NCI-H2081 treated with DMSO at 0.1 percent for 48 hours (cell line): Measurements from ENCODE around the gene CYLC2.

Experiments
- DNase-seq: peaks from one replicate; lab custom pipeline; 2025; lab: John Stamatoyannopoulos, UW

The CYLC2 gene, protein sequence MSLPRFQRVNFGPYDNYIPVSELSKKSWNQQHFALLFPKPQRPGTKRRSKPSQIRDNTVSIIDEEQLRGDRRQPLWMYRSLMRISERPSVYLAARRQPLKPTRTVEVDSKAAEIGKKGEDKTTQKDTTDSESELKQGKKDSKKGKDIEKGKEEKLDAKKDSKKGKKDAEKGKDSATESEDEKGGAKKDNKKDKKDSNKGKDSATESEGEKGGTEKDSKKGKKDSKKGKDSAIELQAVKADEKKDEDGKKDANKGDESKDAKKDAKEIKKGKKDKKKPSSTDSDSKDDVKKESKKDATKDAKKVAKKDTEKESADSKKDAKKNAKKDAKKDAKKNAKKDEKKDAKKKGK

DNA sequence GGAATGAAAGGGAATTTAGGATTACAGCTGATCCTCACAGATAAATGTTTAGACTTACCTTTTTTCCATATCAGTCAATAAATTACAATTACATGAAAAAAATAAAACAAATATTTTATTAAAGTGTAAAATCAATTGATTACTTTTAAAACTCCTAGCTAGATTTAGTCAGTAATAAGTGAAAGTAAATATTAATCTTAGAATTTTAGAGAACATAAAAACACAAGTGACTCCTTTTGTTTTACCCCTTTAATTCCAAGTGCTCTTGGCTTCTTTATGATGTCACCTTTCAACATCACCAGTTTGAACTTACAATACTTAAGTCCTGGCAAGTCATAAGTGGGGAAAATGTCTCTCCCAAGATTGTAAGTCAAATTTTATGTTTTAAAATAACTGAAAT lies at the start of gene CYLC2:
Gene CYLC2, plus strand, starts transcription at position 301 of the 400 bp plus-strand sequence. Its CDS starts 48 bp downstream, at position 349.
- no peak for DNase-seq

DNA sequence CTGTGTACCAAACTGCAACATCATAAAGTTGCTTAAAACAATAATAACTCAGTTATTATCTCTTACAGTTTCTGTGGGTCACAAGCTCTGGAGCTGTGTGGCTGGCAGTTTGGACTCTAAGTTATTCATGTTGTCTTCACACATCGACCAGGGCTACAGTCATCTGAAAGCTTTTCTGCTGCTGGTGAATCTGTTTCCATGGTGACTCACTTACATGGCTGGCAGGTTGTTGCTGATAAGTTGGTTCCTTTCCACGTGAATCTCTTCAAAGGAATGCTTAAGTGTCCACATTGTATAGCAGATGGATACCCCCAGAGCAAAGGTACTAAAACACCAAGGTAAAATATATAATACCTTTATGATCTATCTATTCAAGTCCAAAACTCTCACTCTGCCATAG lies 44.8 kb upstream of the CYLC2 start:
- no peak for DNase-seq

DNA sequence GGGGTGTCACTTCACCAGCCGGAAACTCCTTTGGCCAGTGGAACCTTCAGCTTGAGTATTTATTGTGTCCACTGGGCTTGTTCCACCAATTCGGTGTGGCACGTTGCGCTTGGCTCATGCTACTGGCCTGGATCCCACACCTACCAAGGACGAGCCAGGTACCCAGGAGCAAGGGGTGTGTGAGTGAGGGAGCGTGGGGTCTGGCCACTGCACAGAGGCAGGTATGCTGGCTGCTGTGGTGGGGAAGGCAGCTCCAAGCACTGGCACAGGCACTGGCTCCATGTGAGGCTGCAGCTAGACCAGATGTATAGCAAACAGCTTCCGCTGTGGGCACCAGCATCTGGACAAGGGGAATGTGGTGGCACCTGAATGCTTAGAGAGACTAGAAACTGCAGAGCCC lies 28.1 kb upstream of the CYLC2 start:
- DNase-seq = no peak

DNA sequence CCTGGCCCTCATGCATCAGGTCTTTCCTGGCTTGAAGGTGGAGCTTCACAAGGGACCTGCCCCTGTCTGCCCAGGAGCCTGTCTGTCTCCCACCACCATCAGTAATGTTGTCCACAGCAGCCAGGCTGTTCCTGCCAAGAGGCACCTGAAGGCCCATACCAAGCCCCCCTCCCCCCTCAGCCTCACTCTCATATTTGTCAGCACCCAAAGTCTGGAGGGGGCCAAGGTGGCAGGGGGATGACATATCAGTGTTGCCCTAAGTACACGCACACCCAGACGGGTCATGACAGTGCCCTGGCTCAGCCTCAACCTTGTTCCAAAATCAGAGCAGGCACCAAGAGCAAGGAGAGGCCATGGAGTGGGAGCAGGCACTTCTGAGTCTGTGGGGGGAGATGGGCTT lies 27.2 kb upstream of the CYLC2 start:
- DNase-seq = no peak

DNA sequence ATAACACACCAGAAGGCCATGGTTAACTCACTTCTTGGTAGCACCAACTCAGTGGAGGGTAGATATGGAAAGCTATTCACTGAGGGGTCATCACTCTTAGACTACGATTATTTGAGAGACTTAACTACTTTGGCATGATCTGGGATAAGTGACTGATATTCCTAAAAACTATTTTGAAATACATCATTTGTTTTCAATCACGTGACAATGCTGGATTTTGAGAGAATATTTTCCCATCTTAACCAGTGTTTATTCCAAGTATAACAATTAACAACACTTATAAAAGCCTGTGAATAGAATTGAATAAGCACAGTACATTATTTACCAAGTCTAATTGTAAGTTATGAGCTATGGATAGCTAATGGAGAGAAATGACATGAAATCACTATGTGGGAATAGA lies 22.4 kb upstream of the CYLC2 start:
- no peak for DNase-seq

DNA sequence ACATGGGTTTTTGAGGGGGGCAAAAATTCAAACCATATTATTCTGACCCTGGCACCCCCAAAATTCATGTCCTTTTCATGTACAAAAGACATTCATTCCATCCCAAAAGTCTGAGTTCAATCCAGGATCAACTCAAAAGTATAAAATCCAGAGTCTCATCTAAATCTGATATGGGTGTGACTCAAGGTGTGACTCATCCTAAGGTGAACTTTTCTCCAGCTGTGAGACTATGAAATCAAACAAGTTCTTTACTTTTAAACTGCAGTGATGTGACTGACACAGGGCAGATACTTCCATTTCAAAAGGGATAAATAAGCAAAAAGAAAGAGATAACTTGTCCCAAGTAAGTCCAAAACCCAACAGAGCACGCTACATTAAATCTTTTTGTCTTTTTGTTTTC lies 20.6 kb upstream of the CYLC2 start:
- no peak for DNase-seq

DNA sequence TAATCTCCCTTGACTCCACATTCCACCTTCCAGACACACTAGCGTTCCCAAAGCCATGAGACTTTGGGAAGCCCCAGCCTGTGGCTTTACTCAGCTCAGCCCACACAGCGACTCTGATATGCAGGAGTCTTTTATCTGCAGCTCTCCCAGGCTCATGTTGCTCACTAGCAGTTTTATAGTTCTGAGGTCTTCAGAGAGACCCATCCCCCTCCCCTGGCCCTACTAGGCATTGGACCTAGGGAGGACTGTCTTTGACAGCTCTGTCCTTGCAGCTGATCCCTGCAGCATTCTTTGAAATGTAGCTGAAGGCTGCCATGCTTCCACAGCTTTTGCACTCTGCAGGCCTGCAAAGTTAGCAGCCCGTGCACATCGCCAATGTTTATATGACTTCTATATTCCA lies 19.9 kb upstream of the CYLC2 start:
- no peak for DNase-seq

DNA sequence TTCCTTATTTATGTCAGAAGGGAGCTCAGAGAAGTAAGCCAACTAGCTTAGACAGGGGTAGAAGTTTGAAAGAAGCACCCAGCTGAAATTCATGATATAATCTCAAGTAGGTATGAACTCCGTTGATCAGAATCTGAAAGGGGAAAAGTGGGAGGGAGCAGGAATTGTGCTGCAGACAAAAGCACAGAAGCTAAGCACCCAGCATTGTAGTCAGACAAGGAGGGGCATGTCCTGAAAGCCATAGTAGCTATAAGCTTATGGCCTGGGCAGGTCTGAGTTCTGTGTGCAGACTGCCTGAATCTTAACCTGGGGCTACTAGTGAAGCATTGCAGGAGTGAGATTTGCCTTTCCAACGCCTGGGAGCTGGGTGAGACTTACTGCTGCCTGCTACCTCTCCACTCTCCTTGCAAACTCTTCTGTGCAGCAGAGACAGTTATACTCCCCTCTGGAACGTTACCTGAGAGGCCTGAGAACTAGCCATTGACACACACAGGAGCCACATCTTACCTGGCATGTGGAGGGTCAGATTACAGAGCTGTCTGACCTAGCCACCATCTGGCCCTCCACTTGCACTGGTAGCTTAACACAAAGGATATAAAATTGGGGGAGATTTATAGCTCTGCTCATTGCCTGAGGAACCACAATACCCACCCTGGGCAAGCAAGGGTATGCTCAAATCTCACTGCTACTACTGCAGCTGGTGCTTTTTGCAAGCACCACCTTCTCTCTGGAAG lies 9.8 kb upstream of the CYLC2 start:
- DNase-seq = no peak

DNA sequence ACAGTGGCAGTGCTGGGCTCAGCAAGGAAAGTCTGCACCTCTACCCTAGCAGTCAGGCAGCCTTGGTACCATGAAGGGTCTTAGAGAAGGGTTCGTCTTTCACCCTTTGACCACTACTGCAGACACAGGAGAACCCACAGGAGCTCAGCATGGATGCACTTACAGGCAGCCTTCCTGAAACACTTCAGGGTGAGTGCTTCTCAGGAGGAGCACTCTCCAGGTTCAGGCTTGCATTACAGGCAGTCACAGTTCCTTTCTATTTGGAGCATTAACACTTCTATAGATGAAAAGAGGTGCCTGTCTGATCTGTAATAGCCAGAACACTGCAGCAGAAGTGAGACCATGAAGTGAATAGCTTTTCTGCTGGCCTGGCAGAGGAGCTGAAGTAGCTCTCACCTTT lies 8.7 kb upstream of the CYLC2 start:
- DNase-seq = no peak

DNA sequence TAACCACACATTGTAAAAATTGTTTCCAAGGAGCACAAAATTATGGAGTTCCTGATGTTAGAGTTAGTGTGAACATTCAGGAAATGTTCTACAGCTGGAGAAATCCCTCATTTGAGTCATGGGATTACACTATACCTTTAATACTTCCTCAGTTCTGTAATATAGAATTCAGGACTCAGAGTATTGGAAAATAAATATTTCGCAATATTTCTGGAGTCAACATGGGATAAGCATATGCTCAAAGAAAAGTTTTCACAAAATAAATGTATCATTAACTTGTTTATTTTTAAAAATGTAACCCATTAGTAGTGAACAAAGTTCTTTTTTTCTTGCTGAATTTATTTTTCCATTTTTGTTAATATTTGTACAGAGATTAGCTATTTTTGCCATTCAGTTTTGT lies 8.6 kb downstream of the CYLC2 start:
- DNase-seq = no peak

DNA sequence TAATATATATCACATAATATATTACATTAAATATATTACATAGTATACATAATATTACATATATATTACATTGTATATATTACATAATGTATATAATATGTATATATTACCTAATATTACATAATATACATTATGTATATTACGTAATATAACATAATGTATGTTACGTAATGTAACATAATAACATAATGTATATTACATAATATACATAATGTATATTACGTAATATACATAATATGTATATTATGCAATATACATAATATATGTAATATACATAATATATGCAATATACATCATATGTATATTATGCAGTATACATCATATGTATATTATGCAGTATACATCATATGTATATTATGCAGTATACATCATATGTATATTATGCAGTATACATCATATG lies 19.1 kb downstream of the CYLC2 start:
- DNase-seq = no peak

DNA sequence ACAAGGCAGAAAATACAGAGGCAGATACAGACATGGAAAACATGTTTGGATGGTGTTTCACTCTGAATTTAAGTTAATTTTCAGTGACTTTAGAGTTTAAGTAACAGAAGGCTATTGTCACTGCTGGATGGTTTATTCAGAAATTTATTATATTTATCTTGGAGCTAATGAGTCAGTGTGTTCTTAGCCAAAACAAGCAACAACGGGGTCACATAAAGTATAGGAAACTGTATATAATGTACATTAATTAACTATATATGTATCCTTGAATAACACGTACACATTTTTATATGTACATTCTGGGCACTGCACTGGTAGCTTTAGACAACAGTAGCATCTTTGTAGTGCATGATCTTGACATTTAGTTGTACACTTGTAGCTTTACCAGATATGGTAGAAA lies 30.7 kb downstream of the CYLC2 start:
- no peak for DNase-seq

DNA sequence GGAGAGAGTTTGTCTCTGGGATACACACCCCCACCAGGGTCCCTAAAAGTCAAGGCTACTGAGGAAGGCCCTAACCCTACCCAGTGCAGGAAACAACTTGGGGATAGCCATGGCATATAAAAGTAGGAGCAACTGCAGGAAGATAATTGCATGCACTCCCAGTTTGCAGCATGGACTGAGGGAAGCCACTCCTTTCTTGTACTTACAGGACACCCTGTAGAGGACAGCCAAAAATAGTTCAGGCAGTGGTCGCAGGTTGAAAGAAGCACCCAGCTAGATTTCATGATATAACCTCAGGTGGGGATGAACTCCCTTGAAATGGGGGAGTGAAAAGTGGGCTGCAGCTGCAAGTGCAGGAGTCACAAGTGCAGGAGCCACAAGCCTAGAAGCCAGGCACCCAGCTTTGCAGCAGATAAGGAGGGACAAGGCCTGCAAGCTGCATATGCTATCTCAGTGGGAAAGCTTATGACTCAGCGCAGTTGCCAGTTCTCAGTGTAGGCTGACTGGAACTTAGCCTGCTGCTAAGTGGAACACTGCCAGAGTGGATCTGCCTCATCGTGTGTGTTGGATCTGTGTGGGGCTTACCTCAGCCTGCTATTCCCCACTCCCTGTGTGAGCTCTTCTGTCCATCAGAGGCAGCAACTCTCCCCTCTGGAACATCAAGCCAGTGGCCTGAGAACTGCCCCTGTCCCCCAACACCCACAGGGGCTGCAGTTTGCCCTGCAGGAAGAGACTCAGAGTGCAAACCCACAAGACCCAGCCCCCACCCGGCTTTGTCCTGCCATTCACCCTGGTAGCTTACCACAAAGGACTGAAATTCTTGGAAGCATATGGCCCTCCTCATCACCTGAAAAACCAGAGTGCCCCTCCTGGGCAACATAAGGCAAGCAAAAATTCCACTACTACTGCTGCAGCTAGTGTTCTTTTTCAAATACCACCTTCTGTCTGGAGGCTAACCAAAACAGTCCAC lies 42.7 kb downstream of the CYLC2 start:
- no peak for DNase-seq

DNA sequence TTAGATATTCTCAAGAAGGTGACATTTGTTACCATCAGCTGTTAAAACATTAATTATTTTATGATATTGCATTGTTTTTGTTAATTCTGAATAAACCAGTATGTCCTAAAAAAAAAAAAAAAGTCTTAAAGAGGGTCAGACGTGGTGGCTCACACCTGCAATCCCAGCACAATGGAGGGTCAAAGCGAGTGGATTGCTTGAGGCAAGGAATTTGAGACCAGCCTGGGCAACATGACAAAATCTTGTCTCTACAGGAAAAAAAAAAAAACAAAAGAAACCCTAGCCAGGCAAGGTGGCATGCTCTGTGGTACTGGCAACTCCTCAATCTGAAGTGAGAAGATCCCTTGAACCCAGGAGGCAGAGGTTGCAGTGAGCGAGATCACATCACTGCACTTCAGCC lies 46.8 kb downstream of the CYLC2 start:
- no peak for DNase-seq
